ENCODE data around the gene STARD3. TPM values are rescaled to one million over a fixed set of nuclear protein-coding genes. Genes with fewer than 3 reads are reported as not detected.

STARD3 gene
- total RNA-seq, 1 donor from 2014 or later, result 40.7 TPM

- H3K4me3 ChIP-seq (ENCODE audit: low read depth, low read length), result no peak overlapping the region
- TF ChIP-seq CTCF (conservative IDR thresholded peaks at IDR 0.05; ENCODE audit: low read depth, low read length), result no peak
- no peak for DNase-seq (ENCODE audit: low read depth)
Measured at GRCh38 chr17:39605492-39606433, 31.2 kb upstream of the STARD3 start.

- no peak for DNase-seq (ENCODE audit: low read depth)
- no peak overlapping the region for H3K4me3 ChIP-seq (ENCODE audit: low read depth, low read length)
- TF ChIP-seq CTCF (conservative IDR thresholded peaks at IDR 0.05; ENCODE audit: low read depth, low read length), result no peak
Measured at GRCh38 chr17:39606434-39607056, 30.4 kb upstream of the STARD3 start.

GRCh38 chr17:39607057-39607850 lies 29.7 kb upstream of the STARD3 start:
- DNase-seq (ENCODE audit: low read depth), result no peak
- no peak overlapping the region for H3K4me3 ChIP-seq (ENCODE audit: low read depth, low read length)
- TF ChIP-seq CTCF (conservative IDR thresholded peaks at IDR 0.05; ENCODE audit: low read depth, low read length), result no peak

GRCh38 chr17:39607851-39608130 lies 29.2 kb upstream of the STARD3 start, which contains the start of gene NEUROD2:
Gene NEUROD2 (minus strand): TSS chr17:39607920. CDS start chr17:39606599, 1,321 bp downstream.
- TF ChIP-seq CTCF (conservative IDR thresholded peaks at IDR 0.05; ENCODE audit: low read depth, low read length), result no peak
- no peak within 1 kb of the TSS for H3K4me3 ChIP-seq (ENCODE audit: low read depth, low read length)
- no peak for DNase-seq (ENCODE audit: low read depth)

GRCh38 chr17:39608142-39608981 lies 28.6 kb upstream of the STARD3 start:
- no peak overlapping the region for H3K4me3 ChIP-seq (ENCODE audit: low read depth, low read length)
- no peak for DNase-seq (ENCODE audit: low read depth)
- no peak for TF ChIP-seq CTCF (conservative IDR thresholded peaks at IDR 0.05; ENCODE audit: low read depth, low read length)

GRCh38 chr17:39609416-39610025 lies 27.4 kb upstream of the STARD3 start:
- H3K4me3 ChIP-seq (ENCODE audit: low read depth, low read length), result no peak overlapping the region
- no peak for DNase-seq (ENCODE audit: low read depth)
- TF ChIP-seq CTCF (conservative IDR thresholded peaks at IDR 0.05; ENCODE audit: low read depth, low read length), result no peak

Measured in epithelial cell of proximal tubule (primary cell).